ENCODE data around the gene LRRC2.
"Not testable (repeated sequence)": the region's sequence is repeated elsewhere in the genome, so short reads cannot be mapped to it uniquely, and the experiment has no call there.

Gene LRRC2

DNA sequence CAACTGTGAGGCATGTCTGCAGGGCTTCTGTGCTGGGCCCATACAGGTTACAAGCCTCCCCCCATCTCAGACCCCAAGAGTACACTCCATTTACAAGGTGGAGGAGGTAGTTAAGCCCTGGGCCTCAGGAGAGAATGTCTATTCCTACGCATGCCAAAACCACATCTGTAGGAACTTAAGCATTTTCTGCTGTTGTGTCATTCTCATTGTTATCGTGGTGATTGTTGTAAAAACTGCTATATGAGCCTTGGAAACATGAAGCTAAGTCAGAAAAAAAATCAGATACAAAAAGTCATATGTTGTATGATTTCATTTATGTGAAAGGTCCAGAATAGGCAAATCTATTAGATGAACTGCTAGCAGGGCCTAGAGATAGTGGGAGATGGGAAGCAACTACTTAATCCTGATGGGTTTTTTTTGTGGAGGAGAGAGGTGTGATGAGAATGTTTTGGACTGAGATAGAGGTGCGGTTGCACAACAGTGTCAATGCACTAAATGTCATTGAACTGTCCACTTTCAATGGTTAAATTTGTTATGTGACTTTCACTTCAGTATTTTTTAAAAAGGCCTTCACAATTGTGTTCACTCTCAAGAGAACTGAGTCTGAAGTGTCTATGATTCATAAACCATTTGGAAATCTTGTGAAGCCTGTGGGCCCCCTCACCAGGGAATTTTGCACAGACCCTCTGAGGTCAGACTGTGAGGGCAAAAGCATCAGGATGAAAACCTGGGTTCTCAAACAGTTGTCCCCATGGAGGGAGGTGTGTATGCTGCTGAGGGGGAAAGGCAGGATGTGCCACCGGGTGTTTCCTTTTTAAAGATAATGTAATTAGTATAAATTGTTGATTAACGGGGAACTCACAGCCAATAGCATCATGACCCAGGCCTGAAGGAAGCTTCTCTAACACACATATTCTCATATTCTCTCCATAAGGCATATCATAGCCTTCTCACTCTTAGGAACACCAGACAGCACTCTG, 65.2 kb downstream of the LRRC2 start:
- DNase-seq (ENCODE audit: low read depth in 2 of 2, low spot score in 1 of 2): no peak

DNA sequence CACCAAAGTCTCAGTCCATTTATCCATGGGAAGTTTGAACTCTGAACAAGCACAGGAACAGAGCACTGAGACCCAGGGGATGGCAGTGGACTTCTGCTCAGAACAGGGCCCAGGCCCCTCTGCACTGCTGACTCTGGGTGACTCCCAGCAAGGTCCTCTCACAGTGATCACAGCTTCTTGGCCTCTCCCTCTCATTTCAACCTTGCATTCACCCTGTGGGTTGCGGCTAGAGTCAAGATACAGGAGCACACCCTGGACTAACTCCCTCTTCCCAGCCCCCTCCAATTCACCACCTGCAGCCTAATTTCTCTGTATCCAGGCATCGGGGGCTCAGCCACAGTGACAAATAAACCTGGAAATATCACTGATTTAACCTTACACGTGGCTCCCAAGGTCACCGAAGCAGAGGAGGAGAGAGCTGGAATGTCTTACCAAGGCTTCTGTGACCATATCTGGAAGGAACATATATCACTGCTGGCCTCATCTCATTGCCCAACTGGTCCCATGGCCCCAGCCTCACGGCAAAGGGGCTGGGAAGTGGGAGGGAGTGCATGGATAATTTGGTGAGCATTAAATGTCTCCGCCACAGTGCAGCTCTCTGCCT, 67.1 kb downstream of the LRRC2 start:
- no peak for DNase-seq (ENCODE audit: low read depth in 2 of 2, low spot score in 1 of 2)

GRCh38 chr3:46497556-46498265, 68.4 kb downstream of the LRRC2 start, which contains the start of gene RTP3:
Gene RTP3 (plus strand): TSS chr3:46497976. CDS start chr3:46498063, 87 bp downstream.
- DNase-seq (ENCODE audit: low read depth in 2 of 2, low spot score in 1 of 2): no peak

DNA sequence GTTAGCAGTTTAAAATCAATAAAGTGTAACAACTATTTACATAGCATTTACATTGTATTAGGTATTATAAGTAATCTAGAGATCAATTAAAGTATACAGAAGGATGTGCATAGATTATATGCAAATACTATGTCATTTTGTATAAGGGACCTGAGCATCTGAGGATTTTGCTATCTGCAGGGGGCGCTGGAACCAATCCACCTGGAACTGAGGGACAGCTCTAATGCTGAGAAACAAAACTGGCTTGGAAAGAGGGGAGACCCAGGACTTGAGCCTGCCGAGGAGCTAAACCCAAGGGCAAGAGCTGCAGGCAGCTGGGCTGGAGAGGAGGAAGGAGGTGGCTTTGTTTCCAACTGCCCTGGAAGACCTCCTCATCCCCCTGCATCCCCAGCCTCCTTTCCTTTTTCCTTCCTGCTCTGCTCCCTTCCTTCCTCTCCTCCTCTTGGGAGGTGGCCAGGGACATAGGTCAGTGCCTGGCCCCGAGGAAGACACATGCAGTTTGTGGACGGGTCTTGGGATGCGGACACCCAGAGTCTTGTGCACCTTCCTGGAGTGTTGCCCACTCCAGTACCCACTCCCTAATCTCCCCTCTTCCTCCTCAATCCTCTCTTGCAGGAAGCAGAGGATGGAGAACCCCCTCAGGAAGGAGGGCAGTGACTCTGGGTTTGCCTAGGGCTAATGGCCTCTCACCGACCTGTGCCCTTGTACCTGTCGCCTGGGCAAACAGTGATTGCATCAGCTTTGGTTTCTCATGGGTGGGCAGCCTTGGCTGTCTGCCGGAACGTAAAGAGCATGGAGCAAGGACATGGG, 69.2 kb downstream of the LRRC2 start:
- DNase-seq (ENCODE audit: low read depth in 2 of 2, low spot score in 1 of 2): no peak

DNA sequence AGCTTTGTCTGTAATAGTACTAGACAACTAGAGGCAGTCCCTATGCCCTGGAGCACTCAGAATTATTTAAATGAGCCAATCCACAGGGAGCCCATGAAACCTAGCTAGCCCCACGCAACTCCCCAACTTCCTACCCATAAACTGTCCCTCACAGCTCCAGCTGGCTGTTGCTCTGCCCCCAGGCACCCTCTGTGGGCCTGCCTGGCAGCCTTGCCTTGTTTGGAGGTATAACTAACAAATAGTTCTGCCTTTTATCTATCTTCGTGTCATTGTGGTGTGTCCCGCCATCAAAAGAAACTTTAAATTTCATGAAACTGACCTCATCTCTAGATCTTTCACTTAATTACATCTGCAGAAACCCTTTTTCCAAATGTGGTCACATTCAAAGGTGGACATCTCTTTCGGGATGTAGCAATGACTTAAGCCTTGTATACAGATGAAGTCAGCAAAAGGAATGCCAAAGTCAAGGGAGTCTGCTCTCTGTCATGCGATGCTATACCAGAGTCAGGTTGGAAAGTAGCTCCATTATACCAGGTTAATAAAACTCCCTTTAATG, 70.1 kb downstream of the LRRC2 start:
- no peak for DNase-seq (ENCODE audit: low read depth in 2 of 2, low spot score in 1 of 2)

DNA sequence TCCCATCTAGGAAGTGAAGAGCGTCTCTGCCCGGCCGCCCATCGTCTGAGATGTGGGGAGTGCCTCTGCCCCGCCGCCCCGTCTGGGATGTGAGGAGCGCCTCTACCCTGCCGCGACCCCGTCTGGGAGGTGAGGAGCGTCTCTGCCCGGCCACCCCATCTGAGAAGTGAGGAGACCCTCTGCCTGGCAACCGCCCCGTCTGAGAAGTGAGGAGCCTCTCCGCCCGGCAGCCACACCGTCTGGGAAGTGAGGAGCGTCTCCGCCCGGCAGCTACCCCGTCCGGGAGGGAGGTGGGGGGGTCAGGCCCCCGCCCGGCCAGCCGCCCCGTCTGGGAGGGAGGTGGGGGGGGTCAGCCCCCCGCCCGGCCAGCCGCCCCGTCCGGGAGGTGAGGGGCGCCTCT, 71.6 kb downstream of the LRRC2 start:
- not testable (repeated sequence) for DNase-seq (ENCODE audit: low read depth in 2 of 2, low spot score in 1 of 2)

GRCh38 chr3:46492890-46493547, 73.1 kb downstream of the LRRC2 start:
- DNase-seq (ENCODE audit: low read depth in 2 of 2, low spot score in 1 of 2): no peak

DNA sequence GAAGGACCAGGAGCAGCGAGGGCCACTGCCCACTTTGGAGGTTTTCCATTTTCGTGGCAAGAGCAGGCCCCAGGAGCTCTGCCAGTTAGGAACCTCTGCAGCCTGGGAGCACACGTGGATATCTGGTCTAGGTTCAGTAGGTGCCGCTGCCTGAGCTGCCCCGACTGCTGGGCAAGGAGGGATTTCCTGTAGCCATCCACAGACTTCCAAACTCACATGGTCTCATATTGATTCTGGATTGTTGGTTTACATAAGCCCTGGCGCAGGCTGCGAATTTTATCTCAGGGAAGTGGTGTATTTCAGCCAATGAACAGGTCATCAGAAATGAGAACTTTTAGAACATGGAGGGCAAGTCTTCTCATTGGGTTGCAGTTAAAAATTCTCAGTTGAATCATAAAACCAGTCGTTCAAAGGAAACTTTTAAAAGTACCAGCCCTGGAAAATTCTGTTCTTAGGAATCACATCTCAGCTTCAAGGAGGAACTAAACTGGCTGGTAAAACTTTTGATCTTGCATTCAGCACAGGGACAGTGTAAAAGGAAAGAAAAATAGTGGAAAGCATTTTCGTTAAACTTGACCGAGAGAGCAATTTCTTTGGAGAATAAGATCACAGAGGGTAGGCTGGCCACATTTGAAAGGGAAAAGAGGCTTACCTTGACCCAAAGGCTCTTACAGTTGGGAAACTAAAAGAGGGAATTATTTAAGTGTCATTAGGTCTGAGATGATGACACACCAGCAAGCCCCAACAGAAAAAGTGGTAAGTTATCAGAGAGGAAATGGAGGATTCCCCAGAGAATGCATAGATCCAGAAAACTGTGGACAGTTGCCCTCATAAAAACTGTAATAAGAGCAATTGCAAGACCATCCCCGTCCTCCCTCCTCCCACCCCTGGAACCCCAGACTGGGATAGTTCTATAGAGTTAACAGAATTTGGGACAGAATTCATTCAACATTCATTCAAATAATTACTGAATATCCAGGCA, 74.7 kb downstream of the LRRC2 start:
- no peak for DNase-seq (ENCODE audit: low read depth in 2 of 2, low spot score in 1 of 2)

- DNase-seq (ENCODE audit: low read depth in 2 of 2, low spot score in 1 of 2): no peak
These were observed 75.6 kb downstream of the LRRC2 start for GRCh38 chr3:46490338-46491084.

- DNase-seq (ENCODE audit: low read depth in 2 of 2, low spot score in 1 of 2): no peak
These were observed 76.2 kb downstream of the LRRC2 start for GRCh38 chr3:46489875-46490274.

DNA sequence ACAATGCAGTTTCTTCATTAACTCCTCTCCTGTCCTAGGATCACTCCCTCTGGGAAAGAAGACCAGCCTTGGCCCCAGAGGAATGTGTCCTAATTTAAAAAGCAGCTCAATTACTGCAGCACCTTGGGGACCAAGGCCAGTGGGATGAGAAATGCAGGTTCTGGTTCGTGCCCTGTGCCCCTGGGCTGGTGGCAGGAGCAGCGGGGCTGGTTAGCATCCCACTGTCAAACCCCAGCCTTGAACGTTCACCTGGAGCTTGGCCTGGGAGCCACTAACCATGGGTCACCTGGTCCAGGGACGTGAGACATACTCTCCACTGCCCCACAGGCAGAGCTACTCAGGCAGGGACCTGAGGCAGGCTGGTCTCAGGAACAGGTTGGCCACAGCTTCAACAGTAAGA, 76.7 kb downstream of the LRRC2 start:
- DNase-seq (ENCODE audit: low read depth in 2 of 2, low spot score in 1 of 2): no peak

GRCh38 chr3:46488735-46489361, 77.3 kb downstream of the LRRC2 start:
- peak; percentile 77 to 80 for DNase-seq (ENCODE audit: low read depth in 2 of 2, low spot score in 1 of 2)

- DNase-seq (ENCODE audit: low read depth in 2 of 2, low spot score in 1 of 2): no peak
These were observed 80.3 kb downstream of the LRRC2 start for GRCh38 chr3:46485779-46486175.

DNA sequence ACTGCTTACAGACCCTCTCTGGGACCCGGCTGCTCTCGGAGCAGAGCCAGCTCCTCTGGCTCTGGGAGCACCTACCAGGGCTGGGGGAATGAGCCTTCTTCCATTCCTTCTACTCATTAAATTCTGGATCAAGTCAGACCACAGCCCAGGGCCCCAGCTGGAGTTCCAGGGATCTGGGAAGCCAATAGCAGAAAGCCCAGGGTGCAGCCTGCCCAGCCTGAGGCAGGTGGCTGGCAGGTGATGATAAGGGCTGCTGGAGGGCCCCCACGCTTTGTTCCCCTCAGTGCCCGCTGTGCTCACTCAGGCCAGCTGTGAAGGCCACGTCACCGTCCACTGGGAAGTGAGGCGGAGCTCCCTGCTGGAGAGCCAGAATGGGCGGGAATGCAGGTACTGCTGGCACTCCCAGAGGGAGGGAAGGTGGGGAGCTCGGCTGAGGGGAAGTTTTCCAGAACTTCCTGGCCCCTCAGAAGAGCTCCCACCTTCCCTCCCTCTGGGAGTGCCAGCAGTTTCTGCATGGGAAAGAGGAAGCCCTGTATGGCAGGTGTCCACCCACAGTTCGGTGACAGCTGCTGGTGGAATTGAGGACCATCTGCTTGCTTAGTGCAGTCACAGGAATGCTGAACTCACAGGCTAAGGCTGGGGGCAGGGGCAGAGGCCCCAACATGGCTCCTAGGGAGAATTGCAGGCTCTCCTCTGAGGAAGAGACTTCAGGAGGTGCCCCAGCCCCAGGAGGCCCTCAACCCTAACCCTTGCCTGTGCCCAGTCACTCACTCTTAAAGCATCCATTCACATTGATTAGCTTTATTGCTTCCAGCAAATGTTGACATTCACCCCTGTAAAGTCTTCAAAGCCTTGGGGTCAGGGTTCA, 81.0 kb downstream of the LRRC2 start:
- no peak for DNase-seq (ENCODE audit: low read depth in 2 of 2, low spot score in 1 of 2)

- no peak for DNase-seq (ENCODE audit: low read depth in 2 of 2, low spot score in 1 of 2)
These were observed 81.7 kb downstream of the LRRC2 start for GRCh38 chr3:46484388-46484787.

DNA sequence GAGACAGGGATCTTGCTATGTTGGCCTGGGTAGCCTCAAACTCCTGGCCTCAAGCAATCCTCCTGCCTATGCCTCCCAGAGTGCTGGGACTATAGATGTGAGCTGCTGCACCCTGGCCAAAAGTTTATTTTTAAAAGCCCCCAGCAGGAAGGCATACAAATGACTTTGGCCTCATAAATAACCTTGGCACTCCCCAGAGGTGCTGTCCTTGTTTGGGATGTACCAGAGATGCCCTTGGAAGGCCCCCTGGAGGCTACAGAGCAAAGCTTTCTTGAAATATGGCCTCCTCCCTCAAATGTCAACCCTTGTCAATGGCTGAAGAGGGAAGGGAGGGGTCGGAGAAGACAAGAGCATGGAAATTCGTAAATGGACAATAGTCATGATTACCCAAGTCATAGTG, 82.3 kb downstream of the LRRC2 start:
- no peak for DNase-seq (ENCODE audit: low read depth in 2 of 2, low spot score in 1 of 2)

All from stimulated activated CD8-positive, alpha-beta memory T cell treated with anti-CD3 and anti-CD28 coated beads, Interleukin-4, amount 100 ng/mL, for 4 hours (primary cell).